H1 (cell line): ENCODE results near the gene CPD. TPM values are rescaled to one million over a fixed set of nuclear protein-coding genes. Genes with fewer than 3 reads are reported as not detected.
"Not testable (repeated sequence)": the region's sequence is repeated elsewhere in the genome, so short reads cannot be mapped to it uniquely, and the experiment has no call there.

ENCODE experiments used
- CTCF ChIA-PET: fragments of 300-600 bp; sonication (Branson Sonifier 250); formaldehyde crosslinking; loops from one replicate; lab custom pipeline; 2021; ENCODE audit not compliant: partially characterized antibody; lab: Charles Lee
- POLR2A ChIA-PET: fragments of 300-600 bp; sonication (Branson Sonifier 250); formaldehyde crosslinking; loops from one replicate; lab custom pipeline; 2021; ENCODE audit warnings: inconsistent platforms; ENCODE audit not compliant: partially characterized antibody; lab: Charles Lee
- DNase-seq, 2 experiments: peaks; one replicate each; pipeline versions ENCODE4 v3.0.0 to v3.0.0-alpha.2; 2010 to 2022; ENCODE audit warnings: low spot score in 2 of 2, low read depth in 1 of 2, mixed read lengths in 1 of 2
- FAIRE-seq: peaks from 2 replicates; lab custom pipeline; 2011; peaks lifted over from hg19 to GRCh38; lab: Jason Lieb, UNC
- H2AFZ ChIP-seq: 2 replicates; pipeline ENCODE4 v1.8.1; 2012; ENCODE audit warnings: low read length, inconsistent platforms
- H2AK5ac ChIP-seq: 2 replicates; pipeline ENCODE4 v1.6.1; 2013; ENCODE audit warnings: low read depth, low read length
- H2BK120ac ChIP-seq: replicated peaks from 2 replicates; pipeline ENCODE3; 2013; ENCODE audit warnings: low read depth, low read length, inconsistent platforms
- H2BK12ac ChIP-seq: 2 replicates; pipeline ENCODE4 v1.6.1; 2013; ENCODE audit warnings: low read depth, low read length
- H2BK15ac ChIP-seq: 2 replicates; pipeline ENCODE4 v1.6.1; 2013; ENCODE audit warnings: low read length
- H2BK20ac ChIP-seq: 2 replicates; pipeline ENCODE4 v1.6.1; 2013; ENCODE audit warnings: low read length
- H2BK5ac ChIP-seq: 2 replicates; pipeline ENCODE4 v1.6.1; 2013; ENCODE audit warnings: low read depth, low read length
- H3K14ac ChIP-seq: 2 replicates; pipeline ENCODE4 v1.6.1; 2013; ENCODE audit warnings: inconsistent platforms; ENCODE audit not compliant: insufficient read length
- H3K18ac ChIP-seq: 2 replicates; pipeline ENCODE4 v1.6.1; 2013; ENCODE audit warnings: low read length; ENCODE audit errors: extremely low read depth
- H3K23ac ChIP-seq: 2 replicates; pipeline ENCODE4 v1.6.1; 2013; ENCODE audit warnings: inconsistent platforms; ENCODE audit not compliant: insufficient read length
- H3K23me2 ChIP-seq: 2 replicates; pipeline ENCODE4 v1.6.1; 2013; ENCODE audit warnings: low read depth, low read length
- H3K27ac ChIP-seq: 2 replicates; pipeline ENCODE4 v1.6.1; 2011; ENCODE audit warnings: low read depth, low read length, inconsistent platforms
- H3K27me3 ChIP-seq, 4 experiments: replicated peaks in 1 of 4; 1 replicate in 1 of 4; 2 replicates in 3 of 4; pipeline versions ENCODE4 v1.6.1 to v1.8.1; 2011 to 2013; ENCODE audit warnings: low read length in 3 of 4, mild to moderate bottlenecking in 3 of 4, inconsistent platforms in 2 of 4, mixed read lengths in 2 of 4, moderate library complexity in 1 of 4; ENCODE audit not compliant: control insufficient read depth in 3 of 4, insufficient read depth in 3 of 4; ENCODE audit errors: extremely low read depth in 1 of 4
- H3K36me3 ChIP-seq, 4 experiments: 2 replicates each; pipeline versions ENCODE4 v1.6.1 to v1.8.1; 2011 to 2013; ENCODE audit warnings: mild to moderate bottlenecking in 4 of 4, low read length in 3 of 4, moderate library complexity in 2 of 4, control low read depth in 1 of 4, inconsistent platforms in 1 of 4; ENCODE audit not compliant: insufficient read depth in 4 of 4, control insufficient read depth in 2 of 4
- H3K4ac ChIP-seq: replicated peaks from 2 replicates; pipeline ENCODE3; 2013; ENCODE audit warnings: low read length, low read depth, mixed read lengths, inconsistent platforms; ENCODE audit not compliant: insufficient read length
- H3K4me1 ChIP-seq, 4 experiments: replicated peaks in 1 of 4; 1 replicate in 1 of 4; 2 replicates in 3 of 4; pipeline versions ENCODE4 v1.6.1 to v1.8.1; 2011 to 2013; ENCODE audit warnings: low read length in 3 of 4, inconsistent platforms in 2 of 4, mixed read lengths in 1 of 4; ENCODE audit not compliant: insufficient read depth in 4 of 4, control insufficient read depth in 3 of 4
- H3K4me2 ChIP-seq, 2 experiments: 2 replicates each; pipeline versions ENCODE4 v1.6.1 to v1.8.1; 2011 to 2013; ENCODE audit warnings: low read depth in 2 of 2, low read length in 2 of 2, control low read depth in 1 of 2, inconsistent platforms in 1 of 2, mild to moderate bottlenecking in 1 of 2; ENCODE audit not compliant: insufficient read depth in 1 of 2
- H3K4me3 ChIP-seq, 4 experiments: fragments of 200-600, 300-600 bp in 1 of 4; sonication (generic), shearing (Covaris generic), sonication (Bioruptor Twin) in 1 of 4; 2 replicates each; pipeline versions ENCODE4 v1.5.1 to v1.8.1; 2011 to 2016; ENCODE audit warnings: low read length in 4 of 4, low read depth in 3 of 4, control low read depth in 2 of 4, inconsistent platforms in 2 of 4, mild to moderate bottlenecking in 2 of 4, mixed read lengths in 1 of 4, moderate library complexity in 1 of 4; ENCODE audit not compliant: insufficient read depth in 2 of 4; ENCODE audit errors: extremely low read depth in 1 of 4
- H3K56ac ChIP-seq: replicated peaks from 2 replicates; pipeline ENCODE3; 2013; ENCODE audit warnings: low read depth, mild to moderate bottlenecking, mixed read lengths, low read length, inconsistent platforms; ENCODE audit not compliant: insufficient read length
- H3K79me1 ChIP-seq: 2 replicates; pipeline ENCODE4 v1.6.1; 2013; ENCODE audit warnings: low read depth, low read length, control low read depth
- H3K79me2 ChIP-seq, 2 experiments: 2 replicates each; pipeline versions ENCODE4 v1.6.1 to v1.8.1; 2012 to 2013; ENCODE audit warnings: low read length in 2 of 2, mild to moderate bottlenecking in 2 of 2, inconsistent platforms in 1 of 2; ENCODE audit not compliant: insufficient read depth in 2 of 2, control insufficient read depth in 1 of 2
- H3K9ac ChIP-seq, 4 experiments: replicated peaks in 1 of 4; 1 replicate in 1 of 4; 2 replicates in 3 of 4; pipeline versions ENCODE4 v1.6.1 to v1.8.1; 2011 to 2013; ENCODE audit warnings: low read depth in 3 of 4, low read length in 3 of 4, control low read depth in 2 of 4, mild to moderate bottlenecking in 2 of 4, moderate library complexity in 2 of 4, inconsistent platforms in 1 of 4; ENCODE audit errors: extremely low read depth in 1 of 4
- H3K9me3 ChIP-seq, 2 experiments: 2 replicates each; pipeline versions ENCODE4 v1.6.1 to v1.8.1; 2012 to 2013; ENCODE audit warnings: mild to moderate bottlenecking in 2 of 2, moderate library complexity in 2 of 2, control low read depth in 1 of 2, inconsistent platforms in 1 of 2, low read depth in 1 of 2, low read length in 1 of 2, mixed read lengths in 1 of 2; ENCODE audit not compliant: insufficient read depth in 2 of 2
- H4K20me1 ChIP-seq, 2 experiments: replicated peaks in 1 of 2; 2 replicates each; pipeline versions ENCODE3 to v1.8.1; 2011 to 2013; ENCODE audit warnings: inconsistent platforms in 2 of 2, low read length in 2 of 2, mild to moderate bottlenecking in 1 of 2; ENCODE audit not compliant: insufficient read depth in 2 of 2, control insufficient read depth in 1 of 2
- H4K5ac ChIP-seq: 2 replicates; pipeline ENCODE4 v1.6.1; 2013; ENCODE audit warnings: low read length, low read depth, mixed read lengths, inconsistent platforms; ENCODE audit not compliant: insufficient read length
- H4K8ac ChIP-seq: 2 replicates; pipeline ENCODE4 v1.8.0; 2013; ENCODE audit warnings: mild to moderate bottlenecking, moderate library complexity, low read length, inconsistent platforms; ENCODE audit not compliant: insufficient read depth; ENCODE audit errors: extremely low read depth
- H4K91ac ChIP-seq: replicated peaks from 2 replicates; pipeline ENCODE3; 2013; ENCODE audit warnings: low read length, mixed read lengths, inconsistent platforms; ENCODE audit not compliant: insufficient read length
- BACH1 ChIP-seq: IDR thresholded peaks from 2 replicates; pipeline ENCODE4 v1.6.1; 2012; ENCODE audit warnings: low read length, improper control_type of control experiment
- WGBS, 2 experiments: shearing (Covaris generic) in 1 of 2; methylation state at CpG; one replicate each; pipeline versions ENCODE4 v1.1.6 to v1.1.7; 2013 to 2015; ENCODE audit warnings: low lambda C conversion rate in 2 of 2, mixed read lengths in 2 of 2, inconsistent platforms in 1 of 2, low coverage in 1 of 2, missing lambda C conversion rate in 1 of 2; ENCODE audit not compliant: insufficient replicate concordance in 2 of 2, insufficient coverage in 1 of 2, insufficient read length in 1 of 2; ENCODE audit errors: extremely low coverage in 1 of 2, missing lambda C conversion rate in 1 of 2; 5-methylcytosine and 5-hydroxymethylcytosine counted together
- polyA plus RNA-seq, 7 experiments: library from polyadenylated mRNA; depleted of rRNA in 3 of 7; stranded (reverse) in 5 of 7; unstranded in 2 of 7; fragments of >200 nt in 5 of 7; fragments of 200-250 nt in 2 of 7; gene quantifications; 1 replicate in 5 of 7; 2 replicates in 1 of 7; 4 replicates in 1 of 7; pipeline versions ENCODE4 v1.2.1 to v1.2.3, GENCODE V29; 2011 to 2013; ENCODE audit warnings: missing spikeins in 2 of 7, mixed read lengths in 2 of 7
- total RNA-seq: library from RNA; stranded (reverse); fragmentation: NEBNext Ultra II Directional; extraction: Animal tissue kit (Norgen Biotek cat#: 25700); gene quantifications from 2 replicates; pipeline ENCODE4 v1.2.1, GENCODE V29; 2021

CPD gene
- total and polyA plus RNA-seq, 2 of the 8 experiments (the other 6 are each of a cell fraction or from before 2014, with no cell fraction given) = 8.6 to 46.2 TPM

- TF ChIP-seq BACH1 = no peak
- TF ChIP-seq, all 59 proteins: peak for 0
- Histone ChIP-seq H2BK15ac (no peak overlapping the region), H4K8ac (no peak overlapping the region), H2BK20ac (no peak overlapping the region), H3K4me2 (no peak overlapping the region), H2BK12ac (no peak overlapping the region), H3K9ac (no peak overlapping the region), H3K4ac (no peak overlapping the region), H3K36me3 (no peaks in the 10 kb centered on the region), H3K79me2 (no peaks in the 10 kb centered on the region), H3K79me1 (no peaks in the 10 kb centered on the region), H3K23ac (no peak overlapping the region), H3K18ac (no peak overlapping the region), H3K56ac (no peak overlapping the region), H2AFZ (no peak overlapping the region), H3K23me2 (no peaks in the 10 kb centered on the region), H3K4me1 (no peaks in the 10 kb centered on the region), H3K14ac (no peak overlapping the region), H3K9me3 (no peaks in the 10 kb centered on the region), H4K20me1 (no peaks in the 10 kb centered on the region), H3K27ac (no peak overlapping the region), H2AK5ac (no peak overlapping the region), H2BK120ac (no peak overlapping the region), H2BK5ac (no peak overlapping the region), H4K5ac (no peak overlapping the region), H3K27me3 (no peaks in the 10 kb centered on the region), H3K4me3 (no peak overlapping the region), H4K91ac (no peak overlapping the region)
- no peak for DNase-seq
- no peak for FAIRE-seq
- WGBS, 2 experiments = 88% methylated on average over 1 of the region's 1 CpG; no CpG with 5 or more reads in 1 of the 2 experiments
- CTCF ChIA-PET = interaction anchor here (1.6 to 4.4 kb wide), 2 partner anchors 8 to 12 kb away, joined by 4 to 17 read pairs; no protein-coding TSS in a partner anchor
- POLR2A ChIA-PET = interaction anchor here (1.2 kb wide), 1 partner anchor 71 kb away, joined by 4 read pairs; no protein-coding TSS in a partner anchor
Measured at GRCh38 chr17:30349252-30349651, 29.5 kb upstream of the CPD start.

- H3K79me1 ChIP-seq, H2AFZ ChIP-seq, H3K14ac ChIP-seq, H2BK12ac ChIP-seq, H2BK20ac ChIP-seq, H2AK5ac ChIP-seq, H3K23me2 ChIP-seq, H3K4me3 ChIP-seq, H4K8ac ChIP-seq, H2BK120ac ChIP-seq, FAIRE-seq, H3K4me1 ChIP-seq, H3K4ac ChIP-seq, DNase-seq, H3K27me3 ChIP-seq, H3K18ac ChIP-seq, H3K23ac ChIP-seq, H2BK15ac ChIP-seq, H4K20me1 ChIP-seq, H3K79me2 ChIP-seq, H4K5ac ChIP-seq, H3K56ac ChIP-seq, H4K91ac ChIP-seq, H3K9ac ChIP-seq, H3K36me3 ChIP-seq, POLR2A ChIA-PET, H3K4me2 ChIP-seq, H3K9me3 ChIP-seq, H3K27ac ChIP-seq, H2BK5ac ChIP-seq: not testable (repeated sequence)
- WGBS, 2 experiments = 88% methylated on average over 4 of the region's 4 CpGs; no CpG with 5 or more reads in 1 of the 2 experiments
- CTCF ChIA-PET = interaction anchor here (0.5 to 1.1 kb wide), 3 partner anchors 11 to 50 kb away, joined by 3 to 6 read pairs (median 3); no protein-coding TSS in a partner anchor
Measured at GRCh38 chr17:30351263-30351662, 27.5 kb upstream of the CPD start.
